ENCODE results near the gene CAPN5. TPM values are rescaled to one million over a fixed set of nuclear protein-coding genes. Genes with fewer than 3 reads are reported as not detected.

CAPN5 gene
- polyA plus RNA-seq, 1 donor: 25.0 TPM

GRCh38 chr11:77063861-77064260, 2.9 kb upstream of the CAPN5 start:
- no peak for DNase-seq

- no peak for DNase-seq
Measured at GRCh38 chr11:77064648-77065217, 2.0 kb upstream of the CAPN5 start.

- DNase-seq: no peak
Measured at GRCh38 chr11:77065878-77066228, 918 bp upstream of the CAPN5 start.

GRCh38 chr11:77067861-77068443, 1.2 kb downstream of the CAPN5 start:
- DNase-seq: no peak

GRCh38 chr11:77068457-77069335, 1.9 kb downstream of the CAPN5 start:
- no peak for DNase-seq

- no peak for DNase-seq
Measured at GRCh38 chr11:77069336-77069968, 2.7 kb downstream of the CAPN5 start.

- no peak for DNase-seq
Measured at GRCh38 chr11:77069969-77070582, 3.3 kb downstream of the CAPN5 start.

- DNase-seq: no peak
Measured at GRCh38 chr11:77071077-77071476, 4.3 kb downstream of the CAPN5 start.

GRCh38 chr11:77071671-77072605, 5.2 kb downstream of the CAPN5 start:
- DNase-seq: no peak

- no peak for DNase-seq
Measured at GRCh38 chr11:77072851-77073327, 6.1 kb downstream of the CAPN5 start.

GRCh38 chr11:77073328-77074001, 6.7 kb downstream of the CAPN5 start:
- peak; percentile 79 for DNase-seq

- no peak for DNase-seq
Measured at GRCh38 chr11:77074205-77074604, 7.4 kb downstream of the CAPN5 start.

- DNase-seq: no peak
Measured at GRCh38 chr11:77074626-77075221, 8.0 kb downstream of the CAPN5 start.

- no peak for DNase-seq
Measured at GRCh38 chr11:77075425-77075905, 8.7 kb downstream of the CAPN5 start.

GRCh38 chr11:77079666-77080065, 12.9 kb downstream of the CAPN5 start:
- DNase-seq: no peak

- no peak for DNase-seq
Measured at GRCh38 chr11:77080643-77081210, 14.0 kb downstream of the CAPN5 start.

GRCh38 chr11:77081381-77081851, 14.6 kb downstream of the CAPN5 start:
- DNase-seq: no peak

GRCh38 chr11:77081976-77082836, 15.4 kb downstream of the CAPN5 start:
- DNase-seq: no peak

Measured in left kidney (tissue), 2 donors.